Astrocyte (in vitro differentiated cells and primary cell): ENCODE results near the gene MMAB.

Experiments
- CTCF ChIP-seq: IDR thresholded peaks from 2 replicates; pipeline ENCODE4 v1.5.1; 2011; ENCODE audit warnings: low read depth, mild to moderate bottlenecking, inconsistent platforms, low read length, moderate library complexity; ENCODE audit not compliant: insufficient read depth
- EZH2 ChIP-seq: IDR thresholded peaks from 2 replicates; pipeline ENCODE4 v1.6.1; 2012; ENCODE audit warnings: mild to moderate bottlenecking, low read length, inconsistent platforms; ENCODE audit not compliant: insufficient read depth

GRCh38 chr12:109517619-109518018 lies 55.7 kb downstream of the MMAB start:
- no peak for TF ChIP-seq CTCF
- TF ChIP-seq EZH2 = no peak
